DMS79 treated with DMSO at 0.1 percent for 48 hours (cell line): ENCODE results near the gene CBLL1.
A peak's percentile ranks its signal among the peaks of the same experiment; 100 is the strongest.

Experiments used
- DNase-seq: peaks from one replicate; lab custom pipeline; 2025; lab: John Stamatoyannopoulos, UW

CBLL1 gene

DNA sequence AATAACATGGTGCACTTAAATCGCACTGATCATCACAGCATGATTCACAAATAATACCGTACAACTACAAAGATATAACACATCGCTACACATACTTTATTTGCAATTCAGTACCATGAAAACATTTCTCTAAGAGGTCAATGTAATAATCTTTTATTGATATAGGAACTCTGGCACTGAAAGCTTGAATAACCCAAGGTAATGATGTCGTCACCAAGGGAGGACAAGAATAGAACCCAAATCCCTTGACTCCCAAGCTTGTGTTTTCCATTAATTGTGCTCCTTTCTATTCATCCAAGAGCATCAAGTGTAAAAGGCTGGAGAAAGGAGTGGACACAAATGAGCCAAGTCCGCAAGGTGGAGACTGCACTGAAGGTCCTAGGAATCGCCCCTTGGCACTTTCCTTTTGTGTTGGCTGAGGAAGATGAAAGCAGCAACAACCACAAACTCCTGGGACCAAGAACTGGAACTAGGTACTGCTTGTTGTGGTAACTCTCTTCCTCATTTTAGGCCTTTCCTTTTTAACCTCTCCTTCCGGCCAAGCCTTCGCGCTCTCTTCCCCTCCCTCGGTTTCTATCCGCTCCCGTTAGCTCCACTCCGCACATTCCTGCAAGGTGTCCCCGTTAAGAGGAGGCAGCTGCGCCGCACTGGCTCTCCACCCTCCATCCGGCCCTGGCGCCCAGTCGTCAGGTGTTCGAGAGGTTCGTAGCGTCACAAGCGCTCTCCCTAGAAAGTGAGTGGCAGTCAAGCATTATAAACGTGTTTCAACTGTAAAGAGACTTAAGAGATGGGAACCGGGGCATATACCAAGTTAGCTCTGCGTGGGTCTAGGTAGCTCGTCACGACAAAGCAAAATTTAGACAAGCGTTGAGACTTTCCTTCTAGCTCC lies 1.0 kb upstream of the CBLL1 start:
- no peak for DNase-seq

- DNase-seq = peak; percentile 53
Observed at GRCh38 chr7:107744345-107744750, 406 bp downstream of the CBLL1 start.

DNA sequence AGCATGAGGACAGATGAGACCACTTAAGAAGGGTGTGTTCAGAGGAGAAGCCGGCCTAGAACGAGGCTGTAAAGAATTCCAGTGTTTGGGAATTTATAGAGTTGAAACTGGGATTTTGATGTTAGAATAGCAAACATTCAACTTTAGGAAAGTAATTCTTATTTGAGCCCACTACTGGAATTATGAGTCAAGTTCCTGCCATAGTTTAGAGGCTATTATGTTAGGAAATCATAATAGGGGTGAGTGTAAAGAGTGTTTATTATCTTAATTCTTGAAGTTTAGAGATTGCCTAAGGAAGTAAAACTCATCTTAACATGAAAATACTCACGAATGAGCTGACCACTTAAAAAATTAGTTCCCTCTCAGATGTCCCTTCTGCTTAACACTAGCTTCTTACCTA lies 2.1 kb downstream of the CBLL1 start:
- no peak for DNase-seq

- no peak for DNase-seq
Observed at GRCh38 chr7:107751113-107751512, 7.2 kb downstream of the CBLL1 start.

GRCh38 chr7:107754642-107755041 lies 10.7 kb downstream of the CBLL1 start:
- DNase-seq = no peak

DNA sequence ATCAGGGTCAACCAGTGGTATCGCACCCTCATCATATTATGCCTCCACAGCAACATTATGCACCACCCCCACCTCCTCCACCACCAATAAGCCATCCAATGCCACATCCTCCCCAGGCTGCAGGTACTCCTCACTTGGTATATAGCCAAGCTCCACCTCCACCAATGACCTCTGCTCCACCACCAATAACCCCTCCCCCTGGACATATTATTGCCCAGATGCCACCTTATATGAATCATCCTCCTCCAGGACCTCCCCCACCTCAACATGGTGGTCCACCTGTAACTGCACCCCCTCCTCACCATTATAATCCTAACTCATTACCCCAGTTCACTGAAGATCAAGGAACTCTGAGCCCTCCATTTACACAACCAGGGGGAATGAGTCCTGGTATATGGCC lies 14.7 kb downstream of the CBLL1 start:
- no peak for DNase-seq

- DNase-seq = no peak
Observed at GRCh38 chr7:107767391-107767790, 23.4 kb downstream of the CBLL1 start.

DNA sequence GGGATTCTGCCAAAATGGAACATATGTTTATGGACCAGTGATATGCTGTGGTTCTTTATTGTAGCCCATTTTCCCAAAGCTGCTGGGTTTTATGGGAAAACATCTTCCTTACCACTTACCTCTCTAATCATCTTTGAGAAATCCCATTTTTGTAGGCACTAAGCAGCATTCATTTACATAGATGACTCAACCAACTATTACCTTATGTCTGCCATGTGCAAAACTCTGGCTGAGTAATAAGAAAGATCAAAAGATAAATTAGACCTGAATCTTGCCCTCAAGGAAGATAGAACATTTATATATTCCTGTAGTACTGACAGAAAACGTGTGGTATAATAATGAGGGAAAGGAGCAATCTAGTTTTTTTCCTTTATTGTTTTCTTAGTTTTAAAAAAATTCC lies 24.3 kb downstream of the CBLL1 start:
- DNase-seq = no peak

GRCh38 chr7:107773027-107773426 lies 29.1 kb downstream of the CBLL1 start:
- DNase-seq = no peak

DNA sequence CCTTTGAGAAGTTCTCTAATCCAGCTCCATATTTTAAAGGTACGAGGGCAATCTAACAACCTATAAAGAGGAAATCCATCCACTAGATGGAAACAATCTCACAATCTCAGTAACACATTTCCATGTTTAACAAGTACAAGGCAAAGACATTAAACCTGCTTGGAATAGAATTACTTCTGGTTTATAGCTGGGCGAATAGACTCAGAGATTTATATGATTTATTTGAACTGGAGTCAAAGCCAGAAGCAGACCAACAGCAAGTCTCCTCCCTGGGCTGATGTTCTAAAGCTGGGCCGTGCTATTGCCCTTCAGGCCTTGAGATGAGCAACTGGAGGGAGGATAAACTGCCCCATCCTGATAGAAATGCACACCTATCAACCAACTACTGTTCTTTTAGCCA lies 33.8 kb downstream of the CBLL1 start:
- DNase-seq = no peak

DNA sequence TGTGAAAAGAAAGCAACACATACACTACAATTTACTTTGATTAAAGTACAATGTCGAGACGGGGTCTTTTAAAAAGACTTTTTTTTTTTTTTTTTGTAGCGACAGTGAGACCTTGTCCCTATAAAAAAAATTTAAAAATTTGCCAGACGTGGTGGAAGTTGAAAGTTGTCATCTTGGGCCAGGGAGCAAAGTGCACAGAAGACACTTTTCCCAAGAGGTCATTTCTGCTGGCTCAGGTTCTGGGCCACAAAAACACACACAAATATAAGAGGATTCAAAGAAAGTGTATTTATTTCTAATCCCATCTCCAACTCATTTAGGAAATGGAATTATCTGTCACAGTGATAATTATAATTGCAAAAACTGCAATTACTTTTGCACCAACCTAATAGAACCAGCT lies 34.3 kb downstream of the CBLL1 start:
- no peak for DNase-seq

GRCh38 chr7:107779647-107780099 lies 35.7 kb downstream of the CBLL1 start:
- DNase-seq = no peak

DNA sequence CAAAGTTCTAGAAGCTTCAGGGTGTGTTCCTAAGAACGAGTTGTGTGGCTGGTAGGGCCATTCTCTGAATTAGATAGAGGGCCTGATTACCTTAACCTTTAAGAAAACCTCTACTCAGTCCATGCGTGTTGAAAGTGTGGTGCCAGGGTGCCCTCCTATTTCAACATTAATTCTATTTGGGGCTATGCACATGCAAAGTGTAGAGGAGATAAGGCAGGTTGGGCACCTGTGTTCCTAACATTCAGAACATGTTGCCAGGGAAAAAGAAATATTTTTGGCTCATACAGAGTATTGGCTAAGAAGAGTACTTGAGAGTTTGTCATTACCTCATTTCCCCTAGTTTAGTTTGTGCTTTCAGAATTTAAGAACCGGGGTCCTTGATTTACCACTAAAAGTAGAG lies 38.4 kb downstream of the CBLL1 start:
- no peak for DNase-seq

GRCh38 chr7:107783648-107784047 lies 39.7 kb downstream of the CBLL1 start:
- no peak for DNase-seq

DNA sequence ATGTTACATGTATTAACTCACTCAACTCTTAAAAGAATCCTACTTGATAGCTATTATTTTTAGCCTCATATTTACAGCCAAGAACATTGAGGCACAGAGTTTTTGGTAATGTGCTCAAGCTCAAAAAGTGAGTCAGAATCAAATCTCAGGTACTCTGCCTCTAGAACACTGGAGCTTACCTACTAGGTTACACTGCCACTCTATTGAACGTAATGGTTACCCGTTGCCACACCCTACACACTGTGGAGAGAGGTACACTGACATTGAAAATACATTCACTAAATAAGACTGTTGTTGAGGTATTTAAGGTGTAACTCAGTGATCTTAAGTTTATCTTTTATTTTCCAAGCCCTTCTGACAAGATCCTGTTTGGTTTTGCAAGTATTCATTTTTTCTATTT lies 41.2 kb downstream of the CBLL1 start:
- no peak for DNase-seq

GRCh38 chr7:107785926-107786325 lies 42.0 kb downstream of the CBLL1 start:
- no peak for DNase-seq

GRCh38 chr7:107788216-107788615 lies 44.3 kb downstream of the CBLL1 start:
- no peak for DNase-seq

DNA sequence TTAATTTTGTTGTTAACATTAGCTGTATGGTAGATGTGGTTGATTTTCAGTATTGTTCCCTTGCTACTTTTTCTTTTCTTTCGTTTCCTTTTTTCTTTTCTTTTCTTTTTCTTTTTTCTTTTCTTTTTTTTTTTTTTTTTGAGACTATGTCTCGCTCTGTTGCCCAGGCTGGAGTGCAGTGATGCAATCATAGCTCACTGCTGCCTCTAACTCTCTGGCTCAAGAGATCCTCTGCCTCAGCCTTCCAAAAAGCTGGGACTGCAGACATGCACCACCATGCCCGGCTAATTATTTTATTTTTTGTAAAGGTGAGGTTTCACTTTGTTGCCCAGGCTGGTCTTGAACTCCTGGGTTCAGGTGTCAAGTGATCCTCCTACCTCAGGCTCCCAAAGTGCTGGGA lies 44.7 kb downstream of the CBLL1 start:
- no peak for DNase-seq

DNA sequence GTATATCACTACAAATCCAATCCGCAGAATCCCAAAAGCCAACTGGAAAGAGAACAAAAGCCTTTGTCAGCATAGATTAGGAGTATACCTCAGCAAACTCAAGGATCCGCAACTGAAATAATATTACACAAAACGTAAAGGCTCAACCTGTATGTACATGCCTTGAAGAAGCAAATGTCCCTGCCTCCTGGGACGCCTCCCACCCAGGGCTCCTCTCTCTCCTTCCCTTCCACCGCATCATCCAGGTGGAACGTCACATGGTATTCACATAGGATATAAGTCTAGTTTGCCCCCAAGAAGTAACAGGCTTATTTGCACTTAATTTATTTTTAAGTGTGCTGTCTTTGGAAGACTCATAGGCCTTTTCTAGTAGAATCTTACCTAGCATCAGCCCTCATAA lies 45.7 kb downstream of the CBLL1 start:
- no peak for DNase-seq

- DNase-seq = no peak
Observed at GRCh38 chr7:107792364-107792763, 48.4 kb downstream of the CBLL1 start.

DNA sequence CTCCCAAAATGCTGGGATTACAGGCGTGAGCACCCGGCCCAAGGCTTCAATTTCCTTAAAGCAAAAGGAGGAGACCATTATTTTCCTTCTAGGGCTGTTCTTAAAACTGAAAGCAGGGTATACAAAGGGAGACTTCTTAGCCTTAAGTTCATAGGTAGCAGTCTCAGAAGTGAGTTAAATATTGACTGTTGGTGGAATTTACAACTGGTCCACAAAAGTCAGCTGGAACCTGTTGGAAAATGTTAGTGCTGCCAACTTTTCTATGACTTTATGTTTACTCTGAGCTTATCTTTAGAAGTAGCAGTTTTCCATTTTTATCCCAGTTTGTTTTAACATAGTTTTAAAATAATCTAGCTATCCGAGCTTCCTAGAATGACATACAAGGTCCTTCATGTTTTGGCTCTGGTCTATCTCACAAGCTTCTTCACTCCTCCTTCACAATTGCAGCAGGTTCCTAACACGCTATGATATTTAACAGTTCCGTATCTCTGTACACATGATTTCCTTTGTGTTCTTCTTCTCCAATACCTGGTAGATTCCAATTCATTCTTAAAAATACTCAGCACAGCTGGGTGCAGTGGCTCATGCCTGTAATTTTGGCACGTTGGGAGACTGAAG lies 55.8 kb downstream of the CBLL1 start:
- no peak for DNase-seq

GRCh38 chr7:107803009-107803610 lies 59.2 kb downstream of the CBLL1 start, which contains the start of gene SLC26A3:
SLC26A3 (minus strand) TSS chr7:107803223; CDS start chr7:107794509, 8,714 bp downstream.
- DNase-seq = no peak

DNA sequence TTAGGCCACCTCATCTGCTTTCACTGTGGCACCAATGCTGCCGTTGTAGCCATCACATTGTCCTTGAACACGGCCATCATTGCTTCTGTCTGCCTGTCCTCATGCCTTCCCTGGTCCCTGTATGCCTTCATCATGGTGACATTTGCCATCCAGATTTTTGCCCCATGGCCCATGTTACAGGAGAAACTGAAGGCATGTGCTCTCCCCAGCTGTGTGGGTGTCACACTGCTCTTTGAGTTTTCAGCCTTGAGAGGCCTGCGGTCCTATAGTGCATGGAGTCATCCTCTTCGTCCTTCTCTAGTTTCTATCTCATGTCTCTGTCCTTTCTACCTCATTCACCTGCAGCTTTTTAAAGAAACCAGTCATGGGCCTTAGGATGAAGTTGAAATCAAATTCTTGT lies 65.2 kb downstream of the CBLL1 start:
- DNase-seq = no peak
